ENCODE measurements around the gene WDR70.
"Not testable (repeated sequence)": the region's sequence is repeated elsewhere in the genome, so short reads cannot be mapped to it uniquely, and the experiment has no call there.

The WDR70 gene

GRCh38 chr5:37640088-37640487, 261.0 kb downstream of the WDR70 start:
- no peak for DNase-seq (ENCODE audit: low spot score)

GRCh38 chr5:37641933-37642332, 262.8 kb downstream of the WDR70 start:
- no peak for DNase-seq (ENCODE audit: low spot score)

GRCh38 chr5:37645707-37646106, 266.6 kb downstream of the WDR70 start:
- DNase-seq (ENCODE audit: low spot score) = no peak

- DNase-seq (ENCODE audit: low spot score) = not testable (repeated sequence)
These were observed 275.4 kb downstream of the WDR70 start for GRCh38 chr5:37654566-37654965.

- no peak for DNase-seq (ENCODE audit: low spot score)
These were observed 277.9 kb downstream of the WDR70 start for GRCh38 chr5:37657046-37657445.

GRCh38 chr5:37658440-37658839, 279.3 kb downstream of the WDR70 start:
- DNase-seq (ENCODE audit: low spot score) = no peak

- DNase-seq (ENCODE audit: low spot score) = no peak
These were observed 281.2 kb downstream of the WDR70 start for GRCh38 chr5:37660319-37660718.

- no peak for DNase-seq (ENCODE audit: low spot score)
These were observed 282.3 kb downstream of the WDR70 start for GRCh38 chr5:37661227-37661920.

- no peak for DNase-seq (ENCODE audit: low spot score)
These were observed 282.8 kb downstream of the WDR70 start for GRCh38 chr5:37661951-37662350.

GRCh38 chr5:37662362-37662761, 283.2 kb downstream of the WDR70 start:
- DNase-seq (ENCODE audit: low spot score) = no peak

GRCh38 chr5:37662789-37663485, 283.8 kb downstream of the WDR70 start:
- DNase-seq (ENCODE audit: low spot score) = no peak

- DNase-seq (ENCODE audit: low spot score) = no peak
These were observed 284.4 kb downstream of the WDR70 start for GRCh38 chr5:37663538-37663937.

- DNase-seq (ENCODE audit: low spot score) = no peak
These were observed 285.4 kb downstream of the WDR70 start for GRCh38 chr5:37664551-37664950.

- DNase-seq (ENCODE audit: low spot score) = no peak
These were observed 286.2 kb downstream of the WDR70 start for GRCh38 chr5:37665272-37665671.

- DNase-seq (ENCODE audit: low spot score) = no peak
These were observed 286.8 kb downstream of the WDR70 start for GRCh38 chr5:37665889-37666288.

- no peak for DNase-seq (ENCODE audit: low spot score)
These were observed 288.3 kb downstream of the WDR70 start for GRCh38 chr5:37667430-37667829.

GRCh38 chr5:37667846-37668245, 288.7 kb downstream of the WDR70 start:
- no peak for DNase-seq (ENCODE audit: low spot score)

- peak; percentile 92 for DNase-seq (ENCODE audit: low spot score)
These were observed 289.5 kb downstream of the WDR70 start for GRCh38 chr5:37668524-37669047.

GRCh38 chr5:37672118-37672588, 293.0 kb downstream of the WDR70 start:
- DNase-seq (ENCODE audit: low spot score) = not testable (repeated sequence)

GRCh38 chr5:37674361-37674760, 295.2 kb downstream of the WDR70 start:
- DNase-seq (ENCODE audit: low spot score) = not testable (repeated sequence)

- DNase-seq (ENCODE audit: low spot score) = not testable (repeated sequence)
These were observed 300.2 kb downstream of the WDR70 start for GRCh38 chr5:37679326-37679725.

- DNase-seq (ENCODE audit: low spot score) = not testable (repeated sequence)
These were observed 300.8 kb downstream of the WDR70 start for GRCh38 chr5:37679903-37680302.

- DNase-seq (ENCODE audit: low spot score) = no peak
These were observed 304.0 kb downstream of the WDR70 start for GRCh38 chr5:37683072-37683471.

Data from LoVo (cell line).